Epithelial cell of prostate (primary cell): ENCODE data around the gene KYAT1.

Experiments used
- DNase-seq: peaks from one replicate; pipeline ENCODE4 v3.0.0-alpha.2; 2011; ENCODE audit warnings: low read depth, low spot score
- H3K27ac ChIP-seq: fragments of 450-650 bp; 2 replicates; pipeline ENCODE4 v1.5.1; 2017; ENCODE audit warnings: mild to moderate bottlenecking

The KYAT1 gene

DNA sequence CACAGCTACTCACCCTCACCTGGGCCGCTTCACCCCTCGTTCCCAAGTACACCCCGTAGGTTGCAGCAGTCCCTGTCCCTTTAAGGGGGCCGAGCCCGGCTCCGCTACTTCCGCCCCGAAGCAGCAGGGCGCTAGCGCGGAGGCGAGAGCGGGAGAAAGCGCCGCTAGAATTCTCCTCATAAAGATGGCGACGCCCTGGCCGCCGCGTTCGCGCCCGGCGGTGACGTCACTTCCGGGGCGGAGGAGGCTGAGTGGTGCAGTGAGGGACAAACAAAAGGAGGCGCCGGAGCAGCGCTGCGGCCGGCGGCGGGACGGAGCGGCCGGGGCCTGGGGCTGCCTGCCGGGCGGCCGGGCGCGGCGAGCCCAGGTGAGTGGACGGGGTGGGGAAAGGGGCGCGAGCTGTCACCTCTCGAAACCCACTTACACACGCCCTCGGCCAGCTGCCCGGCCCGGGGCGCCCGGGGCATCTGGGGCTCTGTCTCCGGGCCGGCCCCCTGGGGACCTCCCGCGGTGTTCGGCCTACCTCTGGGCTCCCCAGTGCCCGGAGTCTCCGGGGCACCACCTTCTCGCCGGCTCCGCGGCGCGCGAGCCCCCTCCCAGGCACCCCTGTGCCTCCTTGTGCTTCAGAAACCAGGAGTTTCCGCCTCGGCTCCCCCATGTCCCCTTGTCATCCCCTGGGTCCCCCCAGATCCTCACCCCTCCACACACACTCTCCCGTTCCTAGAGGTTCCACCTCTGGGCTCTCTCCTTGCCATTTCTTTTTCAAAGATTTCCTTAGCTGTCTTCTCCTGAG is at the start of gene KYAT1, which contains the start of gene LRRC8A:
Gene KYAT1 (minus strand): TSS at position 67 of the 793 bp plus-strand sequence. CDS start 36,545 bp downstream, outside the sequence.
Gene LRRC8A (plus strand): TSS at position 250 of the 793 bp plus-strand sequence. CDS start 25,032 bp downstream, outside the sequence.
- peak within 1 kb of the TSS; percentile 98 for H3K27ac ChIP-seq
- peak; percentile 66 for DNase-seq

GRCh38 chr9:128929560-128929959 is 47.8 kb upstream of the KYAT1 start:
- no peak overlapping the region for H3K27ac ChIP-seq
- no peak for DNase-seq

DNA sequence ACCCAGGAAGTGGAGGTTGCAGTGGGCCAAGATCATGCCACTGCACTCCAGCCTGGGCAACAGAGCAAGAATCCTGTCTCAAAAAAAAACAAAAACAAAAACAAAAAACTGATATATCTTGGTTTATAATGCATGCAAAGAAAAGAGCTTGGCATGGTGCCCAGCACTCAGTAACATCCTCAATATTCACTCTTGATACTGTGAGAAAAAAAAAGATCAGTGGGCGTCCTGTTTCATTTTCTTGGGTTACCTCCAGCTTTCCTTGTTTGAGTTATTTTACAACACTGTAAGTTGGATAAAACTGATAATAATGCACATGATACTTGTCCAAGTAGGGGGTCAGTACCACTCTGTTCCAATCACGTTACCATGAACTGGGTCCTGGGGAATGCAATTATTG is 46.9 kb upstream of the KYAT1 start:
- H3K27ac ChIP-seq: no peak overlapping the region
- no peak for DNase-seq

DNA sequence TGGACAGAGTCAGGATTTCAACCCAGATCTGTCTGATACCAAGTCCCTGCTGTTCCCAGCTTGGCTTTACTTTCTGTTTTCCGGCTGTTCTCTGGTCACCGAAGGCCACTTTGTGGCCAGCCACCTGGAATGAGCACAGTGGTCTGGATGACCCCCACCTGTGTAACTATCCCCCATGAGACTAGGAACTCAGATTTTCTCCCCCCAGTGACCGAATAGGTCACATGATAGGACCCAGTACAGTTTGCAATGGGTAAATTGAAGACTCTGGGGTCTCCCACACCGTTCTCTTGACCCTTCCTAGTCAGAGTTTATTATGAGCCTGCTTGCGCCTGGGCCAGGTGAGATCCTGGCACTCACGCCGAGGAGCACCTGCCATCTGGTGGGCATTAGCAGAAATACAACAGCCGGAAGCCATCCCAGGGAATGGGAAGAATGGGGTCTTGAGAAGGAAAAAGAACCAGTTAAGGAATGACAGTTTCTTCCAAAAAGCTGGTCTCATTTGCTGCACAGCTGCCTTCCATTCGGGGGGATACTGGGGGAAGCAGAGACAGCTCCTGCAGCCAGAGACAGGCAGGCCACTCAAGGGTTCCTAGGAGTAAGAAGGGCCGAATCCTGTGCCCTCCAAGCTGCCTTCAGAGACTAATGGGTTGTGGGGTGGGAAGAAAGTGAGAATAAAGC is 46.1 kb upstream of the KYAT1 start:
- no peak for DNase-seq
- no peak overlapping the region for H3K27ac ChIP-seq

DNA sequence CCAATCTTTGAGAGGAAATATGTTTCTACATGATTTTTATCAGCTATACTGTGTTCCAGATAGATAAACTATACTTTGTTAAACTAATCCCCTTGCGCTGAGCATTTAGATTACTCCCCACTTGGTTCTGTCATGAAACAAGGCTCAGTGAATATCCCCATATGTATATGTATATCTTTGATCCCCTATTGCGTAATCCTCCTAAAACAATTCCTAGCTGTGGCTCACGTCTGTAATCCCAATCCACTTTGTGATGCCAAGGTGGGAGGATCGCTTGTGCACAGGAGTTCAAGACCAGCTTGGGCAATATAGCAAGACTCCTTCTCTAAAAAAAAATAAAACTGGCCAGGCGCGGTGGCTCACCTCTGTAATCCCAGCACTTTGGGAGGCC is 41.7 kb upstream of the KYAT1 start:
- H3K27ac ChIP-seq: no peak overlapping the region
- no peak for DNase-seq

DNA sequence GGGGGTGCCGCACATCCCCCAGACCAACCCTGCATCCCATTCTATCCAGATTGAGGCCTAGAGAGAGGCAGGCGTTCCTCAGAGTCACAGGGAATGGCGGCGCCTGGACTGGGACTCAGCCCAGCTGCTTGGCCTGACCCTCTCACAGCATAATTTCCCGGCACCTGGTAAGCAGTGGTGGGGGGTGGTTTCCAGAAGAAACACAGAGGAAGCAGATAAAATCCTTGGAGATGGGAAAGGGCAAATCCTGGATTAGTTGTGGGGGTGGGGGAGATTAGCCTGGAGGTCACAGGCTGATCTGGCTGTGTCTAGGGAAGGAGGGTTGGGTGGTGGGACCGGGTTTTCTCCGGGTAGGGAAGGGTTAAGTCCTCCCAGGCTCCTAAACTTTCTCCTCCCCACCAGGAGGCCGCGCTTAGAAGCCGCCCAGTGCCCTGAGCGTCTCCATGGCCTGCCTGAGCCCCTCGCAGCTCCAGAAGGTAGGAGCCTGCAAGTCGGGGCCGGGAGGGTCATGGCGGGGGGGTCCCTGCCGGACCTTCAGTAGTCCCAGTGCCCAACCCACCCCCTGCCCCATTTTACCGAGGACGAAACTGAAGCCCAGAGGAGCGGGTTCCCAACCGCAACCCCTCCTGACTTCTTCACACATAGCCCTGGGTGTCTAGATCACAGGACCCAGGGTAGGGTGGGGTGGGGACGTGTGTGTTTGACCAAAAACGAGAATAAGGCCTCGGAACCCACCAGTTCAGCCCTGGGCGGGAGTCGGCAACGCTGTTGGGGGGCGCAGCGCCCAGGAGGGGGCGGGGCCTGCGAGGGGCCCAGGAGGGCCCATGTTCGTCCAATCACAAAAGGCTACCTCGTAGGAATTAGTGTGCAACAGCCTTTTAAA is 40.4 kb upstream of the KYAT1 start:
- DNase-seq: no peak
- peak overlapping the region; percentile 100 for H3K27ac ChIP-seq

GRCh38 chr9:128920381-128921058 is 38.8 kb upstream of the KYAT1 start, which contains the start of gene PHYHD1:
TSS of gene PHYHD1 (plus strand) at chr9:128920982. CDS start at chr9:128922324, 1,342 bp downstream.
- H3K27ac ChIP-seq: peak within 1 kb of the TSS; percentile 100
- no peak for DNase-seq

DNA sequence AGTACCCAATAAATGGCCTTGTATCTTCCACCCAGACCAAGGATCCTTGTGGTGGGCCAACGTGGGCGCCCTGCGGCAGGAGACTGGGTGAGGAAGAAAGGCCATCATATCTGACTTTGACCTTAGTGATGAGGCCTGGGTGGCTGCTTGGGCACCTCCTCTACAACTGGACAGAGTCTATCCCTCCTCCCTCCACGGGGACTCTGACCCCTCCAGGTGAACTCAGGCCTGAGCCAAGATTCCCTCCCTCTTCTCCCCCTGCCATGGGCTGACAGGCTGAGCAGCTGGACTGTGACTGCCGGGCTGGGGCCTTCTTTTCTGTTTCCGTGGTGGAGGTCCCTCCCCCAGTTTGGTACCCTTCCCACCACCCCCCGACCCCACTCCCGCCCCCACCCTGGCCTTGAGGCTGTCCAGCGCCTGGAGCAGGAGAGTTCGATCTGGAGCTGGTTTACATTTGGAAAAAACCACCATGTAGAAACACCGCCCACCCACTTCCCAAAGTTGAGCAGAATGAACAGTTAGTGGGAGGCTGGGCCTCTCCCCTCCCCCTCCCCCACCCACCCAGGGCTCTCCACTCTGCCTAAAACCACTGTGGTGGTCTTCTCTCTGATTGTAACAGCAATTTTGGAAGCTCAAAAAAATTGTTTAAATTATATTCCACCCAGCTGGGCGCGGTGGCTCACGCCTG is 37.8 kb upstream of the KYAT1 start:
- H3K27ac ChIP-seq: peak overlapping the region; percentile 100
- DNase-seq: no peak

DNA sequence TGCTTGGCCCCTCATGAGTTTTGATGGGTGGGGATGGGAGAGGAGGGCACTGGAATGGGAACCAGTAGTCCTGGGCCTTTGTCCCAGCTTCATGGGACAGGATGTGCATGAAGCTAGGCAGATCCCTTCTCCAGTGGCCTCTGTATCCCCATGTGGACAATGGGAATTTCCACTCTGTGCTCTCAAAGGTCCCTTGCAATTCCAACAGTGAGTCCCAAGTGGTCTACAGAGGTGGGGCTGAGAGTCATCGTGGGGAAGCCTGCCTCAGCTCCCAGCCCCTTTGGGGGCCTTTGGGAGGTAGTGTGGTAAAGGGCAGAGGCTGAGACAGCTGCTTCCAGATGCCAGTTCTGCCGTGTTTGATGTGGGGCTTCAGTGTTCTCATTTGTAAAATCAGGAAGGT is 37.2 kb upstream of the KYAT1 start:
- H3K27ac ChIP-seq: peak overlapping the region; percentile 100
- no peak for DNase-seq

- peak overlapping the region; percentile 100 for H3K27ac ChIP-seq
Measured at GRCh38 chr9:128917151-128917849, 35.5 kb upstream of the KYAT1 start.

DNA sequence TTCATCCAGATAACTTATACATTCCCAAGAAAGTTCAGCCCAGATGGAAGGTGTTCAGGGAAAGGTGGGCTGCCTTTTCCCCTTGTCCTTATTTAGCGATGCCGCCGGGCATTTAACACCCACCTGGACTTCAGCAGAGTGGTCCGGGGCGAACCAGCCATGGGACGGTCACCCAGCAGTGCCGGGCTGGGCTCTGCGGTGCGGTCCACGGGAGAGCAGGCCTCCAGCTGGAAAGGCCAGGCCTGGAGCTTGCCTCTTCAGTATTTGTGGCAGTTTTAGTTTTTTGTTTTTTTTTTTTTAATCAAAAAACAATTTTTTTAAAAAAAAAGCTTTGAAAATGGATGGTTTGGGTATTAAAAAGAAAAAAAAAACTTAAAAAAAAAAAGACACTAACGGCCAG is 35.0 kb upstream of the KYAT1 start:
- H3K27ac ChIP-seq: peak overlapping the region; percentile 100
- no peak for DNase-seq

More at GRCh38 chr9:128917151-128917849, 35.5 kb upstream of the KYAT1 start:
- DNase-seq: no peak

DNA sequence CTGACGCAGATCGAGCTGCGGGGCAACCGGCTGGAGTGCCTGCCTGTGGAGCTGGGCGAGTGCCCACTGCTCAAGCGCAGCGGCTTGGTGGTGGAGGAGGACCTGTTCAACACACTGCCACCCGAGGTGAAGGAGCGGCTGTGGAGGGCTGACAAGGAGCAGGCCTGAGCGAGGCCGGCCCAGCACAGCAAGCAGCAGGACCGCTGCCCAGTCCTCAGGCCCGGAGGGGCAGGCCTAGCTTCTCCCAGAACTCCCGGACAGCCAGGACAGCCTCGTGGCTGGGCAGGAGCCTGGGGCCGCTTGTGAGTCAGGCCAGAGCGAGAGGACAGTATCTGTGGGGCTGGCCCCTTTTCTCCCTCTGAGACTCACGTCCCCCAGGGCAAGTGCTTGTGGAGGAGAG is 34.5 kb upstream of the KYAT1 start:
- DNase-seq: no peak
- peak overlapping the region; percentile 100 for H3K27ac ChIP-seq

DNA sequence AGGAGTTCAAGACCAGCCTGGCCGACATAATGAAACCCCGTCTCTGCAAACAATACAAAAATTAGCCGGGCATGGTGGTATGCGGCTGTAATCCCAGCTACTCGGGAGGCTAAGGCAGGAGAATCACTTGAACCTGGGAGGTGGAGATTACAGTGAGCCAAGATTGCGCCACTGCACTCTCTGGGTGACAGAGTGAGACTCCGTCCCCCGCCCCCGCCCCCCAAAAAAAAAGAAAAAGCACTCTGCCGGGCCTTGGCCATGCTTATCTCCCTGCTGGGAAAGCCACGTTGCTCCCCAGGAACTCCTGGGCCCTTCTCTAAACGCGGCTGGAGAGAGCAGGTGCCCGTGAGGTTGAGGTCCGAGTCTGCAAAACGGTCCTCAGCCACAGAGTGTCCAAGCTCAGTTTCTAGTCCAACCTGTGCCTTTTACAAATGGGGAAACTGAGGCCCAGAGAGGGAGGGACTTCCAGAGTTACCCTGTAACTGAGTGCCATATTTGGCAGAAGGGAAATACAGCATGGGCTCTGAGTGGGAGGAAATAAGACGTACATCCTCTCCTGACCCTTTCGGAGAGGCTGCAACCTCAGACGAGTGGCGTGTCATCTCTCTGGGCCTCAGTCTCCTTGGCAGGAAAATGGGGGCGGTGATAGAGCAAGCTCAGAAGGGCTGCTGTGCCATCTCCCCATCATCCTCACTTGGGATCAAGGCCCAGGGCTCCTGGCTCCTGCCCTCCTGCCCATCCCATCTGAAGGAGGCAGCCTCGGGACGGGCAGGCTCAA is 32.4 kb upstream of the KYAT1 start:
- DNase-seq: no peak
- peak overlapping the region; percentile 100 for H3K27ac ChIP-seq

DNA sequence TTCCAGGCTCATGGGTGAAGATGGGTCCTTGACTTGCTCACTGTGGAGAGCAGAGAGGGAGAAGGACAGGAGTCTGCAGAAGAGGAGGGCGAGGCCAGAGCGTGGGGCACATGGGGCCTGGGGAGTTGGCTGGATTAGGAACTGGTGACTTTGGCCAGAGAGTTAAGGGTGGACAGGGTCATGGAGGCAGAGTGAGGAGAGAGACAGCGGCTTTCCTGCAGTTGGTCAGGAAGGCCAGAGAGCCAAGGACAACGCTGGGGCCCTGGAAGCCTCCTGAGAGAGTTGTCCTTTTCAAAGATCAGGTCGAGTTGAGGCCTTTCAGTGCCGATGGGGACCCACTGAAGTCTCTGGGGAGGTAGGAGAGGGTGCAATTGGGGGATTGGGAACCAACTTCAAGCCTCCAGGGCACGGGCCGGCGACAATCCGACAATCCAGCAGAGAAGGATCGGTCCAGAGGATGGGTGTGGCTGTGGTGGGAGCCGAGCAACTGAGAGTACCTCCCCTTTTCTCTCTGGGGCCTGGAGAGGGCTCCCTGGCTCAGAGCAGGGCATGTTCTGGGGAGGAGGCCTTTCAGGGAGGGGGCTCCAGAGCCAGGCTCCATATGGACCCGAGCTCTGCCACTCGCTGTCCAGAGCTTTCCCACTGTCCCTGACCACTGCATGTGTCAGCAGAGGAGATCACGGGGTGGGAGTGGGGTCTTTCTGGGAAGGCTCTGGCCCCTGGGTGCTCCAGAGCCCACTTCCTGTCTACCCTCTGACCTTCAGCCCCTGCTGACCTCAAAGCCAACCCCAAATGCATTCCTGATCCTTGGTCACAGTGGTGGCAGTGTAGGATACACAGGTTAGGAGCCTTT is 31.5 kb upstream of the KYAT1 start:
- peak overlapping the region; percentile 100 for H3K27ac ChIP-seq
- no peak for DNase-seq

GRCh38 chr9:128912270-128912853 is 30.6 kb upstream of the KYAT1 start:
- DNase-seq: peak; percentile 95
- peak overlapping the region; percentile 100 for H3K27ac ChIP-seq

GRCh38 chr9:128911529-128912035 is 29.8 kb upstream of the KYAT1 start:
- H3K27ac ChIP-seq: peak overlapping the region; percentile 100
- DNase-seq: no peak
